ENCODE data around the gene WDR89.

DNA sequence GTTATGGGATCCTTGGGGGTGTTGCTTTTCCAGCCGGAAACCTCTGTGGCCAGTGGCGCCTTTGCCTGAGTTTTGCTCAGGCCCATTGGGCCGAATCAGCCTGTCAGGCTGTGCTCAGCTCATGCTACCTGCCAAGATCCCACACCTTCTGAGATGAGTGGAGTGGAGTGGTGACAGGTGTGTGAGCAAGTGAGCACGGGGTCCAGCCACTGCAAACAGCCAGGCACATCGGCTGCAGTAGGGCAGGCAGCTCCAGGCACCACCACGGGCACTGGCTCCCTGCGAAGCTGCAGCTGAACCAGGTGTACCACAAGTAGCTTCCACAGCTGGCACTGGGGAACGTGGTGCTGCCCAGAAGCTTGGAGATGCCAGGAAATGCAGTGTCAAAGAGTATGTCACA, 21.1 kb upstream of the WDR89 start:
- no peak for TF ChIP-seq EP300 (IDR thresholded peaks at IDR 0.05)
- TF ChIP-seq, protein P1, sequence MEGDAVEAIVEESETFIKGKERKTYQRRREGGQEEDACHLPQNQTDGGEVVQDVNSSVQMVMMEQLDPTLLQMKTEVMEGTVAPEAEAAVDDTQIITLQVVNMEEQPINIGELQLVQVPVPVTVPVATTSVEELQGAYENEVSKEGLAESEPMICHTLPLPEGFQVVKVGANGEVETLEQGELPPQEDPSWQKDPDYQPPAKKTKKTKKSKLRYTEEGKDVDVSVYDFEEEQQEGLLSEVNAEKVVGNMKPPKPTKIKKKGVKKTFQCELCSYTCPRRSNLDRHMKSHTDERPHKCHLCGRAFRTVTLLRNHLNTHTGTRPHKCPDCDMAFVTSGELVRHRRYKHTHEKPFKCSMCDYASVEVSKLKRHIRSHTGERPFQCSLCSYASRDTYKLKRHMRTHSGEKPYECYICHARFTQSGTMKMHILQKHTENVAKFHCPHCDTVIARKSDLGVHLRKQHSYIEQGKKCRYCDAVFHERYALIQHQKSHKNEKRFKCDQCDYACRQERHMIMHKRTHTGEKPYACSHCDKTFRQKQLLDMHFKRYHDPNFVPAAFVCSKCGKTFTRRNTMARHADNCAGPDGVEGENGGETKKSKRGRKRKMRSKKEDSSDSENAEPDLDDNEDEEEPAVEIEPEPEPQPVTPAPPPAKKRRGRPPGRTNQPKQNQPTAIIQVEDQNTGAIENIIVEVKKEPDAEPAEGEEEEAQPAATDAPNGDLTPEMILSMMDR (IDR thresholded peaks at IDR 0.05), result no peak
- TF ChIP-seq POLR2A (IDR thresholded peaks at IDR 0.05), result no peak
